Loucy (cell line): ENCODE results near the gene ABTB2.
"Not testable (repeated sequence)": the region's sequence is repeated elsewhere in the genome, so short reads cannot be mapped to it uniquely, and the experiment has no call there.

ENCODE experiments used
- H2AFZ ChIP-seq: fragments of 200-600 bp; sonication (generic); 2 replicates; pipeline ENCODE4 v1.6.0; 2016; ENCODE audit warnings: antibody characterized with exemption, mild to moderate bottlenecking, low read length, moderate library complexity
- H3F3A ChIP-seq: fragments of 200-600 bp; 2 replicates; pipeline ENCODE4 v1.6.0; 2016; ENCODE audit warnings: antibody characterized with exemption, low read depth, mild to moderate bottlenecking
- H3K27me3 ChIP-seq: fragments of 200-600 bp; sonication (generic); 2 replicates; pipeline ENCODE4 v1.6.1; 2014; ENCODE audit warnings: low read length, mild to moderate bottlenecking; ENCODE audit not compliant: insufficient read depth, poor library complexity, severe bottlenecking
- H3K36me3 ChIP-seq: fragments of 200-600 bp; sonication (generic); 2 replicates; pipeline ENCODE4 v1.6.1; 2016; ENCODE audit warnings: low read length; ENCODE audit not compliant: insufficient read depth
- H3K4me1 ChIP-seq: fragments of 200-600 bp; sonication (generic); 2 replicates; pipeline ENCODE4 v1.5.1; 2014; ENCODE audit warnings: low read length, mild to moderate bottlenecking; ENCODE audit not compliant: insufficient read depth, poor library complexity, severe bottlenecking
- H3K4me2 ChIP-seq: fragments of 200-600 bp; sonication (generic); 2 replicates; pipeline ENCODE4 v1.6.0; 2014; ENCODE audit warnings: antibody characterized with exemption, low read length, low read depth, mild to moderate bottlenecking; ENCODE audit not compliant: poor library complexity, severe bottlenecking
- H3K4me3 ChIP-seq: fragments of 200-600 bp; sonication (generic); 2 replicates; pipeline ENCODE4 v1.5.1; 2014; ENCODE audit warnings: low read length, mild to moderate bottlenecking, mixed read lengths; ENCODE audit not compliant: poor library complexity, severe bottlenecking
- H3K79me2 ChIP-seq: fragments of 200-600 bp; sonication (generic); 2 replicates; pipeline ENCODE4 v1.6.1; 2014; ENCODE audit warnings: low read length; ENCODE audit not compliant: insufficient read depth
- H3K9ac ChIP-seq: fragments of 200-600 bp; sonication (generic); 2 replicates; pipeline ENCODE4 v1.6.0; 2014; ENCODE audit warnings: mild to moderate bottlenecking, low read depth, low read length, moderate library complexity; ENCODE audit not compliant: poor library complexity, severe bottlenecking
- H3K9me2 ChIP-seq: fragments of 200-600 bp; sonication (generic); replicated peaks from 2 replicates; pipeline ENCODE4 v1.6.1; 2016; ENCODE audit warnings: low read depth, low read length, mixed read lengths
- H3K9me3 ChIP-seq: fragments of 200-600 bp; sonication (generic); 2 replicates; pipeline ENCODE4 v1.6.1; 2014; ENCODE audit warnings: mild to moderate bottlenecking, antibody characterized with exemption, low read length, low read depth; ENCODE audit not compliant: insufficient read depth
- H4K20me1 ChIP-seq: fragments of 200-600 bp; sonication (generic); 2 replicates; pipeline ENCODE4 v1.6.0; 2014; ENCODE audit warnings: antibody characterized with exemption, low read length, mild to moderate bottlenecking; ENCODE audit not compliant: insufficient read depth, poor library complexity, severe bottlenecking
- CTCF ChIP-seq: fragments of 200-600 bp; sonication (generic); conservative IDR thresholded peaks from 2 replicates; pipeline ENCODE4 v1.5.1; 2014; ENCODE audit warnings: mild to moderate bottlenecking, antibody characterized with exemption, low read length
- EZH2phosphoT487 ChIP-seq: fragments of 200-600 bp; IDR thresholded peaks from 2 replicates; pipeline ENCODE4 v1.6.1; 2018; ENCODE audit warnings: antibody characterized with exemption, mild to moderate bottlenecking, moderate library complexity, borderline replicate concordance

Gene ABTB2

DNA sequence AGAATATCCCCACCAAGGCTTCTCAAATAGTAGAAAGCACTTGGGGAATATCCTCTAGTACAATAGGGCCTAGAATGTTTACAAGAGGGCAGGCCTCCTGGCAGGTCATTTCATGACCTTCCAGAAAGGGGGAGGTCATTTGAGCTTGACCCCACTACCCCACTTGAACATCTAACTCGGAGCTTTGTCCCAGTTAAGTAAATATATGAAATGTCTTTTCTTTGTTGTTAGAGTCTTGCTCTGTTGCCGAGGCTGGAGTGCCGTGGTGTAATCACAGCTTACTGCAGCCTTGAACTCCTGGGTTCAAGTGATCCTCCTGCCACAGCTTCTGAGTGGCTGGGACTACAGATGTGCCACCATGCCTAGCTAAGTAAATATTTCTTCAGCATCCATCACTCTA lies 108.4 kb downstream of the ABTB2 start:
- no peaks in the 10 kb centered on the region for H3K9me3 ChIP-seq
- no peak overlapping the region for H2AFZ ChIP-seq
- no peaks in the 10 kb centered on the region for H3F3A ChIP-seq
- H3K9me2 ChIP-seq = no peaks in the 10 kb centered on the region
- no peaks in the 10 kb centered on the region for H3K36me3 ChIP-seq
- H3K27me3 ChIP-seq = no peaks in the 10 kb centered on the region
- no peak overlapping the region for H3K4me3 ChIP-seq
- H3K9ac ChIP-seq = no peak overlapping the region
- H4K20me1 ChIP-seq = no peaks in the 10 kb centered on the region
- no peaks in the 10 kb centered on the region for H3K79me2 ChIP-seq
- H3K4me1 ChIP-seq = peaks cover 70% of the 10 kb centered on the region
- peak overlapping the region; percentile 42 for H3K4me2 ChIP-seq
- TF ChIP-seq EZH2phosphoT487 = no peak
- no peak for TF ChIP-seq CTCF

DNA sequence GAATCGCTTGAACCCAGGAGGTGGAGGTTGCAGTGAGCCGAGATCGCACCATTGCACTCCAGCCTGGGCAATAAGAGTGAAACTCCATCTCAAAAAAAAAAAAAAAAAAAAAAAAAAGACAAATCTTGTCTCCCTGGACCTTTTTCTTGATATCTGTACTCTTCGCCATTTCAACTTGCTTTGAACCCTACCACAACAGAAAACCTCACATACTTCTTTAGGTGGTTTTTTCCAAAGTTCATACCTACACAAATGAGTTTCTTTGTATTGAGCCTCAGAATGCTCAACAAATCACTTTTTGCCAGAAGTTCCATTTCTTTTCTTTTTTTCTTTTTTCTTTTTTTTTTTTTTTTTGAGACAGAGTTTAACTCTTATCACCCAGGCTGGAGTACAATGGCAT lies 111.3 kb downstream of the ABTB2 start:
- H3F3A ChIP-seq, H3K4me3 ChIP-seq, H3K9ac ChIP-seq, H3K27me3 ChIP-seq, H3K4me2 ChIP-seq, H3K9me3 ChIP-seq, H3K79me2 ChIP-seq, H2AFZ ChIP-seq, H3K9me2 ChIP-seq, H4K20me1 ChIP-seq, H3K36me3 ChIP-seq: not testable (repeated sequence)
- H3K4me1 ChIP-seq = peaks cover 62% of the 10 kb centered on the region

- Histone ChIP-seq H2AFZ (no peak overlapping the region), H3K79me2 (no peaks in the 10 kb centered on the region), H3K4me2 (no peak overlapping the region), H3K9ac (no peak overlapping the region), H3K9me3 (no peaks in the 10 kb centered on the region), H3K9me2 (no peaks in the 10 kb centered on the region), H3K36me3 (no peaks in the 10 kb centered on the region), H4K20me1 (no peaks in the 10 kb centered on the region), H3K4me1 (peaks cover 50% of the 10 kb centered on the region), H3K27me3 (no peaks in the 10 kb centered on the region), H3F3A (no peaks in the 10 kb centered on the region), H3K4me3 (no peak overlapping the region)
- TF ChIP-seq EZH2phosphoT487 (no peak), CTCF (no peak)
Measured at GRCh38 chr11:34245041-34245440, 112.8 kb downstream of the ABTB2 start.

DNA sequence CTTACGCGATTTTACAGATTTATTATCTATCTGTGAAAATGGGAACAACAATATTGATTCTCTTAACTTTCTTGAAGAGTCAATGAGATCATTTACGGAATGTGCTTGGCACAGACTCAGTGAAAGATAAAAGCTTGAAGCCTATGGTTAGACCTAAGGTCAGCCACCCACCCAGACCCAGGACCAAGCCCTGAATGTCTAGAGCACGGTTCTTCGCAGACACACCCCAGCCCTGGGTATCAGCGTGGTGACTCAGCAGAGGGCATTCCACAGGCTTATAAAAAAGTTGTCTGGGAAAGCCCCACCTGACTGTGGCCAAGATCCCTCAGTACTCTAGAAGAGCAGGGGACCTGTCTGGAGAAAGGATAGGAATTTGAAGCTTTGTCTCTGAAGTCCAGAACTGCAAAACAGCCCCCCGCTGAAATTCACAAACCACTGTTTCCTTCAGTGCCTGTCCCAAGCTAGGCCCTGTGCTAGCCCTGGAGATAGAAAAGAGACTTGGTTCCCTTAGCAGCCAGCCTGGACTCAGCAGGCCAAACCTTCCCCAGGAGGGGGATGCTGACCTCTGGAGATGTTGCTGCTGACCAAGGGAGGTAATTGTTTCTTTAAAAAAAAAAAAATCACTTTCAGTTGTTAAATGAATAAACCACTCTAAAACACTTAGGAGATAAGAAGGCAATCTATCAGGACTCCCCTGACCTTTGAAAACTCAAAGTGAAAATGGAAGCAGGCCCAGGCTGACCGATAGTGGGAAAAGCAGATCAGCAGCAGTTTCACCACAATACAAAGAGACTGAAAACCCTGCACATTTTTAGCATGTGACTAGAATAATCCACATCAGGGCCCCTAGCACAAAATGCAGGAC lies 114.0 kb downstream of the ABTB2 start:
- H2AFZ ChIP-seq = no peak overlapping the region
- H3K4me3 ChIP-seq = no peak overlapping the region
- H3K27me3 ChIP-seq = no peaks in the 10 kb centered on the region
- H3K79me2 ChIP-seq = no peaks in the 10 kb centered on the region
- H3K9me3 ChIP-seq = no peaks in the 10 kb centered on the region
- no peaks in the 10 kb centered on the region for H3K9me2 ChIP-seq
- H3K36me3 ChIP-seq = no peaks in the 10 kb centered on the region
- H3K4me2 ChIP-seq = no peak overlapping the region
- H3K4me1 ChIP-seq = peaks cover 37% of the 10 kb centered on the region
- TF ChIP-seq EZH2phosphoT487 = no peak
- no peak for TF ChIP-seq CTCF
- H4K20me1 ChIP-seq = no peaks in the 10 kb centered on the region
- no peak overlapping the region for H3K9ac ChIP-seq
- H3F3A ChIP-seq = no peaks in the 10 kb centered on the region
